Nephron progenitor cell (in vitro differentiated cells): ENCODE results near the gene WDR48.

Experiments
- DNase-seq: peaks from one replicate; pipeline ENCODE4 v3.0.0; 2021
- H3K27ac Mint-ChIP-seq: 2 replicates; pipeline ENCODE4 v1.8.0; 2021; ENCODE audit warnings: mild to moderate bottlenecking, moderate library complexity, mixed read lengths
- H3K27me3 Mint-ChIP-seq: 2 replicates; pipeline ENCODE4 v1.8.0; 2021; ENCODE audit warnings: mild to moderate bottlenecking, low read depth, mixed read lengths; ENCODE audit not compliant: poor library complexity
- H3K36me3 Mint-ChIP-seq: 2 replicates; pipeline ENCODE4 v1.8.0; 2021; ENCODE audit warnings: low read depth, mixed read lengths
- H3K4me1 Mint-ChIP-seq: 2 replicates; pipeline ENCODE4 v1.8.0; 2021; ENCODE audit warnings: mixed read lengths
- H3K4me3 Mint-ChIP-seq: 2 replicates; pipeline ENCODE4 v1.8.0; 2021; ENCODE audit warnings: mild to moderate bottlenecking, moderate library complexity, mixed read lengths
- H3K9me3 Mint-ChIP-seq: 2 replicates; pipeline ENCODE4 v1.8.0; 2021; ENCODE audit warnings: mild to moderate bottlenecking, moderate library complexity, mixed read lengths
- TF ChIP-seq, protein P1 (sequence below): fragments of 200-600 bp; sonication (generic); IDR thresholded peaks from 2 replicates; pipeline ENCODE4 v1.5.0; 2021; ENCODE audit warnings: antibody characterized with exemption

WDR48 gene

GRCh38 chr3:39135170-39135805, 83.5 kb downstream of the WDR48 start:
- Mint-ChIP-seq H3K4me3 (no peak overlapping the region), H3K4me1 (peaks cover 10% of the 10 kb centered on the region), H3K27ac (no peak overlapping the region), H3K27me3 (peaks cover 3% of the 10 kb centered on the region), H3K9me3 (no peaks in the 10 kb centered on the region), H3K36me3 (peaks cover 10% of the 10 kb centered on the region)
- TF ChIP-seq, protein P1, sequence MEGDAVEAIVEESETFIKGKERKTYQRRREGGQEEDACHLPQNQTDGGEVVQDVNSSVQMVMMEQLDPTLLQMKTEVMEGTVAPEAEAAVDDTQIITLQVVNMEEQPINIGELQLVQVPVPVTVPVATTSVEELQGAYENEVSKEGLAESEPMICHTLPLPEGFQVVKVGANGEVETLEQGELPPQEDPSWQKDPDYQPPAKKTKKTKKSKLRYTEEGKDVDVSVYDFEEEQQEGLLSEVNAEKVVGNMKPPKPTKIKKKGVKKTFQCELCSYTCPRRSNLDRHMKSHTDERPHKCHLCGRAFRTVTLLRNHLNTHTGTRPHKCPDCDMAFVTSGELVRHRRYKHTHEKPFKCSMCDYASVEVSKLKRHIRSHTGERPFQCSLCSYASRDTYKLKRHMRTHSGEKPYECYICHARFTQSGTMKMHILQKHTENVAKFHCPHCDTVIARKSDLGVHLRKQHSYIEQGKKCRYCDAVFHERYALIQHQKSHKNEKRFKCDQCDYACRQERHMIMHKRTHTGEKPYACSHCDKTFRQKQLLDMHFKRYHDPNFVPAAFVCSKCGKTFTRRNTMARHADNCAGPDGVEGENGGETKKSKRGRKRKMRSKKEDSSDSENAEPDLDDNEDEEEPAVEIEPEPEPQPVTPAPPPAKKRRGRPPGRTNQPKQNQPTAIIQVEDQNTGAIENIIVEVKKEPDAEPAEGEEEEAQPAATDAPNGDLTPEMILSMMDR: no peak
- no peak for DNase-seq

DNA sequence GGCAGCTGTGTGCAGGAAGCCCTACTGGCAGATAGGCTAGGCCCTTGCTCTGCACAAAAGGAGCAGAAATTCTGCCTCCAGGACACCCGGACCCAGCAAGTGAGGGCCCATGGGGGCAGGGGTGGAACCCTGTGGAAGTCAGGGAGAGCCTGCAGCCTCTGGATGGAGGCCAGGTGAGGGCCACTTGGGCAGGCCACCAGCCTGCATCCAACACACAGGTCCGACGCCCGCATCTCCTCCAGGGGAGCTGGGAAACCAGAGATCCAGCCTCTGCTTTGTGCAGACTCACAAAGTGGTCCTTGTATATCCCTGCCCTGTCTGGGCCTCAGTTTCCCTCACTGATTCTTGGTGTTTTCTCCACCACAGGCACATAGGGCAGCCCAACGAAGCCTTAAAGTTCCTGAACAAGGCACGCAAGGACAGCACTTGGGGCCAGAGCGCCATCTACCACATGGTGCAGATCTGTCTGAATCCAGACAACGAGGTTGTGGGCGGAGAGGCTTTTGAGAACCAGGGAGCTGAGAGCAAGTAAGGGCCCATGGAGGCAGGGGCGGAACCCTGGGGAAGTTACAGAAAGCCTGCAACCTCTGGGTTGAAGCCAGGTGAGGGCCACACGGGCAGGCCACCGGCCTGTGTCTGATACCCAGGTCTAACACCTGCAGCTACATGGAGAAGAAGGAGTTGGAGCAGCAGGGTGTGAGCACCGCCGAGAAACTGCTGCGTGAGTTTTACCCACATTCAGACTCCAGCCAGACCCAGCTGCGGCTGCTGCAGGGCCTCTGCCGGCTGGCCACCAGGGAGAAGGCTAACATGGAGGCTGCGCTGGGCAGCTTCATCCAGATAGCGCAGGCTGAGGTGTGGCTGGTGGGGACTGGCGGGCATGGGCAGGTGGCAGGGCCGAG, 85.0 kb downstream of the WDR48 start:
- H3K36me3 Mint-ChIP-seq: peaks cover 13% of the 10 kb centered on the region
- TF ChIP-seq, protein P1: no peak
- H3K27me3 Mint-ChIP-seq: peaks cover 3% of the 10 kb centered on the region
- no peak overlapping the region for H3K4me3 Mint-ChIP-seq
- no peaks in the 10 kb centered on the region for H3K9me3 Mint-ChIP-seq
- DNase-seq: no peak
- H3K27ac Mint-ChIP-seq: peak overlapping the region; percentile 84
- H3K4me1 Mint-ChIP-seq: no peaks in the 10 kb centered on the region

GRCh38 chr3:39137435-39137936, 85.7 kb downstream of the WDR48 start:
- TF ChIP-seq, protein P1: no peak
- Mint-ChIP-seq H3K36me3 (peaks cover 13% of the 10 kb centered on the region), H3K27ac (peak overlapping the region; percentile 37), H3K9me3 (no peaks in the 10 kb centered on the region), H3K27me3 (peaks cover 3% of the 10 kb centered on the region), H3K4me3 (no peak overlapping the region), H3K4me1 (peaks cover 2% of the 10 kb centered on the region)
- no peak for DNase-seq

- Mint-ChIP-seq H3K4me3 (no peak overlapping the region), H3K27me3 (peaks cover 3% of the 10 kb centered on the region), H3K9me3 (no peaks in the 10 kb centered on the region), H3K36me3 (peaks cover 18% of the 10 kb centered on the region), H3K4me1 (peaks cover 5% of the 10 kb centered on the region), H3K27ac (peak overlapping the region; percentile 75)
- no peak for DNase-seq
- TF ChIP-seq, protein P1: no peak
These were observed 86.4 kb downstream of the WDR48 start for GRCh38 chr3:39137991-39138803.

DNA sequence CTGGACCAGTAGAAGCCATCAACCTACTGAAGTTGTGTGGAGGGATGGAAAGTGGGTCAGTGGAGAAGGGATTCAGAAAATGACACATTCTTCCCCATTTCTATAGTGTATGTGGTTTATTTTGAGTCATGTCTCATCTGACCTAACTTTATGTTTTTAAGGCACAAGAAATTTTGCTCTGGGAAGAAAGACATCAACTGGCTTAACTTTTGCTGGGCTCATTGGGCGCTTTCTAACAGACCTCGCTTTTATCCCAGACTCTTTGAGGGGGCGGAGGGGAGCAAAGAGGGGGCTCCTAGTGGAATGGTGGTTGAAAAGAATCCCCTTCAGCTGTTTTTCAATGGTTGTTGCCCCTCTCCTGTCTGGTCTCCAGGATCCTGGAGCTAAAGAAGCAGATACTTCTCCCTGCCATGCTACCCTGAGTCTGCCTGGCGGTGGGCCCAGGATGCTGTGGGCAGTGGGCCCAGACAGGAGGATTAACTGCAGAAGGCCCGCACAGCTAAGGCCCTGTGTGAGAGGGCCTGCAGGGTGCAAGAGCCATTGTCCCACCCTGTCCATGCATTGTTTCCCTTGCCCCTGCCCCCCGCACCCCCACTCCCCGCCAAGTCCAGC, 87.1 kb downstream of the WDR48 start:
- no peak for DNase-seq

More for the DNA sequence above, 87.1 kb downstream of the WDR48 start:
- Mint-ChIP-seq H3K36me3 (peaks cover 25% of the 10 kb centered on the region), H3K27me3 (peaks cover 3% of the 10 kb centered on the region), H3K4me3 (no peak overlapping the region), H3K4me1 (peaks cover 5% of the 10 kb centered on the region), H3K27ac (peak overlapping the region; percentile 75), H3K9me3 (no peaks in the 10 kb centered on the region)
- TF ChIP-seq, protein P1: no peak
